Measurements from ENCODE around the gene DRC1. TPM values are rescaled to one million over a fixed set of nuclear protein-coding genes. Genes with fewer than 3 reads are reported as not detected.

The DRC1 gene
- total and polyA plus RNA-seq, 8 donors, result 0.19 to 0.54 TPM; not detected in 6

DNA sequence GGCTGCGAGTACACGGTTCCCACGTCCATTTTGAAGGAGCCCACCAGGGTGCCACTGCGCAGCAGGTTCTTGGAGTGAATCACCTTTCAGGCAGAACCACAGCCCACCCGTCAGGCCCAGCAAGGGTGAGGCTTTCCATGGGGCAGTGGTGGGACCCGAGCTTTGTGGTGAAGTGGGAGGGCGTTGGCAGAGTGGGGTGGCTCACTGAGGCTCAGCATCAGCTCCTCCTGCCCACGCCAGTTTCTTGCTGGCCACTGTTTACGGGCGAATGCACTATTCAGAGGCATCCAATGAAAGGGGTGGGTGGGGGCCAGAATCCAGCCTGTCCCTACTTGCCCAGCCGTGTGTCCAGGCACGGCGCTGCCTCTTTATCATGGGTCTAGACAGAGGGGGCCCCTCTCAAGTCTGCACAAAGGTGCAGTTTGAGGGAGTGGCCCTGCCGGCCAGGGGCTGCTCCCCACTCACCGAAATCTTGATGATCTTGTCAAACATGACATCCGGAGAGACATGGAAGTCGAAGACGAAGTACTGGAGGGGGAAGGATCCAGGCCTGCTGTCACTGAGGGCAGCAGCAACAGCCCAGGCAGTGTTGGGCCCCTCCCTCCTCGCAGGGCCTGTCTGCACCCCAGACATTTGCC lies 87.6 kb downstream of the DRC1 start:
- H3K9me3 ChIP-seq, result no peaks in the 10 kb centered on the region
- 81 to 90% methylated on average over 19 of the region's 19 CpGs for WGBS, 2 donors
- intact Hi-C loops (cut with DNase I), result no loop called here
- no peak overlapping the region for H3K27ac ChIP-seq
- no peaks in the 10 kb centered on the region for H3K36me3 ChIP-seq
- no peaks in the 10 kb centered on the region for H3K27me3 ChIP-seq
- H3K4me1 ChIP-seq, result peaks cover under 1 to 4% (median 3%) of the 10 kb centered on the region in 3 donors
- FAIRE-seq (no peak), DNase-seq (peak in 1 of 6 donors; percentile 29), ATAC-seq (no peak)
- TF ChIP-seq, protein P1, sequence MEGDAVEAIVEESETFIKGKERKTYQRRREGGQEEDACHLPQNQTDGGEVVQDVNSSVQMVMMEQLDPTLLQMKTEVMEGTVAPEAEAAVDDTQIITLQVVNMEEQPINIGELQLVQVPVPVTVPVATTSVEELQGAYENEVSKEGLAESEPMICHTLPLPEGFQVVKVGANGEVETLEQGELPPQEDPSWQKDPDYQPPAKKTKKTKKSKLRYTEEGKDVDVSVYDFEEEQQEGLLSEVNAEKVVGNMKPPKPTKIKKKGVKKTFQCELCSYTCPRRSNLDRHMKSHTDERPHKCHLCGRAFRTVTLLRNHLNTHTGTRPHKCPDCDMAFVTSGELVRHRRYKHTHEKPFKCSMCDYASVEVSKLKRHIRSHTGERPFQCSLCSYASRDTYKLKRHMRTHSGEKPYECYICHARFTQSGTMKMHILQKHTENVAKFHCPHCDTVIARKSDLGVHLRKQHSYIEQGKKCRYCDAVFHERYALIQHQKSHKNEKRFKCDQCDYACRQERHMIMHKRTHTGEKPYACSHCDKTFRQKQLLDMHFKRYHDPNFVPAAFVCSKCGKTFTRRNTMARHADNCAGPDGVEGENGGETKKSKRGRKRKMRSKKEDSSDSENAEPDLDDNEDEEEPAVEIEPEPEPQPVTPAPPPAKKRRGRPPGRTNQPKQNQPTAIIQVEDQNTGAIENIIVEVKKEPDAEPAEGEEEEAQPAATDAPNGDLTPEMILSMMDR (IDR thresholded peaks at IDR 0.05), result no peak
- H3K4me3 ChIP-seq, result no peak overlapping the region

DNA sequence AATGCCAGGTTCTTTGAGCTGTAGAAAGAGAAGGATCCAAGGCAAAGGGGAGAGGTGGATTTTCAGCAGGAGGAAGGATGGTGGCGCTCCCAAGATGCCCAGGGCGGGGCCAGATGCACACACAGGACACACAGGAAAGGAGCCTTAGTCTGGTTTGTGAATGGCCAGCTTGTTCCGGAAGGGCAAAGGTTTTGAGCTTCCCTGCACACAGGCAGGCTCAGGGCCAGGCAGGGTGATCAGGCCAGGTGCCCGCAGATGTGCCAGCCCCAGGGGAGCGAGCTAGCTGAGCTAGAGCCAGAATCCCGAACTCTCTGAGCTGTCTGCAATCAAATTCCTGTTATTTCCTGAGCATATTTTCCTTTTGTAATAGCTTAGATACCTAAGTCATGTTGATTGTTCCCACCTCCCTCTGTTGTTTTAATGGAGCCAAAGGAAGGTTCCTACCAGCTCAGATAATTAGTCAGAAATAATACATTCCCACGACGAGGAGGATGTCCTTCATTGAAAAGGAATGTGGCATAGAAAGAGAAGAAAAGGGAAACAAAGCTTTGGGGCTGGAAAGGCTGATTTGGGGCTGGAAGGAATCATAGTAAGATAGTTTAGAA lies 89.9 kb downstream of the DRC1 start:
- no peak overlapping the region for H3K4me3 ChIP-seq
- H3K36me3 ChIP-seq, result no peaks in the 10 kb centered on the region
- intact Hi-C loops (cut with DNase I), result no loop called here
- 51 to 55% methylated on average over 8 of the region's 8 CpGs for WGBS, 2 donors
- peaks cover 0 to 4% (median 0%) of the 10 kb centered on the region in 3 donors for H3K4me1 ChIP-seq
- peak overlapping the region in 2 of 4 donors; percentile 15 to 44 for H3K27ac ChIP-seq
- H3K9me3 ChIP-seq, result no peaks in the 10 kb centered on the region
- TF ChIP-seq, protein P1 (IDR thresholded peaks at IDR 0.05), result no peak
- DNase-seq, result peak in 4 of 6 donors; percentile 24 to 57 (median 52)
- ATAC-seq, result peak; percentile 43 to 69 (median 54)
- no peak for FAIRE-seq
- no peaks in the 10 kb centered on the region for H3K27me3 ChIP-seq

DNA sequence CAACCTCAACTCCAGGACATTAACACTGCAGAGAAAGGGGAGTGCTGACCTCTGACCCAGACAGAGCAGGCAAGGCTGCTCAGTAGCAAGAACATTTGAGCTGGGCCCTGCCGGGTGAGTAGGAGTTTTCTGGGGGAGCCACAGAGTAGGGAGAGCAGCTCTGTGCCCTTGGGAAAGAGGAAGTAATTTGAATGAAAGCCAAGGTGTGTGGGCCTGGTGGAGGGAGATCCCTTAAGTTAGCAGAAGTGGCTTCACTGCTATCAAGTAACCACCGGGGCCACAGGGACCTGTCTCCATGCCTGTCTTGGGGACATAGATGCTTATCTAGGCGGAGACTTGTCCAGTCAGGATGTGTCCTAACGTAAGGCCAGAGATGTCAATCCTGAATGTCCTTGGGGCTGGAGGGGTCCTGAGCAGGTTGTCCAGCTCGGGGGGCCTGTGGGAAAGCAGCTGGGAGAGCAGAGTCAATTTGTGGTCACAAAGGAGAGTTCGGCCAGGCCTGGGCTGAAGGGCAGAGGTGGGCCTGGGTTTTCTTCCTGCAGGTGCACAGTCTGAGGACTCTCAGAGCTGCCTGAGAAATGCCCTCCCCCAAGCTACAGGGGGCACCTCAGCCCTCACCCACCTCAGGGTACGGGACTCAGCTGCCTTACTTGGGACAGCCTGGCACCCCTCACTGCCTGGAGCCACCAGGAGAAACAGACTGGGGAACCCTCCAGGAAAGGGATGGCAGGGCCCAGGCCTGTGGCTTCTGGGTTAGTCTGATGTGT lies 91.2 kb downstream of the DRC1 start:
- 85 to 91% methylated on average over 7 of the region's 7 CpGs for WGBS, 2 donors
- FAIRE-seq (no peak), DNase-seq (peak in 1 of 6 donors; percentile 41), ATAC-seq (no peak)
- intact Hi-C loops (cut with DNase I), result no loop called here
- Histone ChIP-seq H3K27ac (peak overlapping the region in 1 of 4 donors; percentile 44), H3K4me3 (no peak overlapping the region), H3K36me3 (no peaks in the 10 kb centered on the region), H3K4me1 (peaks cover 0 to 4% (median 0%) of the 10 kb centered on the region in 3 donors), H3K27me3 (no peaks in the 10 kb centered on the region), H3K9me3 (no peaks in the 10 kb centered on the region)
- TF ChIP-seq, protein P1 (IDR thresholded peaks at IDR 0.05), result no peak

DNA sequence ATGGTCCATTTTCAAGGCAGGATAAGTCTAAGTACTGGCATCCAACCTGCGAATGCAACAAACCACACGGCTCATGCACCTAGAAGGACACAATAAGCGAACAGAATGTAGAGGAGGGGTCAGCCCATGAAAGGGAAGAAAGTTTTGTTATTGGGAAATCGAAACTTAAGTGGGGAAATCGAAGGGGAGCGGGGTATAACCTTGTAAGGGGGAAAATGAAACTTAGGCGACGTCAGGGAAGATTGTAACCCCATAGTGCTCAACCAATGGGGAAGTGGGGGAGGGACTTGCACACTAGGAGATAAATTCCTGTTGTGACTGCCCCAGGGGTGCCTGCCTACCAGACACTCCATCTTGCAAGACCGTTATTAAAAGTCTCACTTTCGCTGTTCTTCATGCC lies 91.8 kb downstream of the DRC1 start:
- no peak for FAIRE-seq
- TF ChIP-seq, protein P1 (IDR thresholded peaks at IDR 0.05), result no peak
- WGBS, 2 donors, result 85 to 91% methylated on average over 10 of the region's 10 CpGs
- Histone ChIP-seq H3K27me3 (no peaks in the 10 kb centered on the region), H3K4me1 (peaks cover 0 to 4% (median 0%) of the 10 kb centered on the region in 3 donors), H3K36me3 (no peaks in the 10 kb centered on the region), H3K27ac (no peak overlapping the region), H3K4me3 (no peak overlapping the region), H3K9me3 (no peaks in the 10 kb centered on the region)
- ATAC-seq, result no peak
- intact Hi-C loops (cut with DNase I), result no loop called here
- no peak for DNase-seq

Measured in pancreas (tissue), 10 donors.